ENCODE data around the gene COA8. TPM values are rescaled to one million over a fixed set of nuclear protein-coding genes. Genes with fewer than 3 reads are reported as not detected.

The COA8 gene
- total RNA-seq: 46.4 and 52.6 TPM in 2 replicates
- polyA plus RNA-seq: 9.6 and 19.1 TPM in 2 replicates
- 23.1 and 23.2 TPM in 2 replicates for polyA plus RNA-seq (2011; cell fraction: cytosol; rRNA removed)
- polyA plus RNA-seq (2011; cell fraction: nucleus; rRNA removed): 9.7 and 10.5 TPM in 2 replicates
- polyA plus RNA-seq (2012): 40.7 and 47.2 TPM in 2 replicates
- polyA minus RNA-seq: 6.7 and 10.8 TPM in 2 replicates
- polyA minus RNA-seq (2011; cell fraction: cytosol; rRNA and poly(A)+ RNA removed): 11.9 TPM
- polyA minus RNA-seq (2011; cell fraction: nucleus; rRNA and poly(A)+ RNA removed): 26.0 and 27.2 TPM in 2 replicates
- percentile 78 among the genes with signal in this experiment for Bru-seq, nascent RNA
- percentile 93 among the genes with signal in this experiment for BruChase-seq, experiment 1, labeled RNA remaining after a 6-hour chase
- BruChase-seq, experiment 2, labeled RNA remaining after a 2-hour chase: percentile 92 among the genes with signal in this experiment
- long read RNA-seq, transcript APOPT1-201 (5 exons, 2,523 nt): major isoform, 106 of 153 reads
- long read RNA-seq, transcript APOPT1-203 (4 exons, 782 nt): minor isoform, 9 of 153 reads
- long read RNA-seq, transcript APOPT1-202 (3 exons, 575 nt): minor isoform, 17 of 153 reads
- long read RNA-seq, partial matches to known transcripts: 1 of 153 reads
- long read RNA-seq, other reads (novel, unspliced or antisense): 16 of 153 reads

- no peaks in the 10 kb centered on the region for H3K9me3 ChIP-seq (replicated peaks; ENCODE audit: control insufficient read depth, insufficient read depth, low read length)
- peaks cover 89% of the 10 kb centered on the region for H3K79me2 ChIP-seq (ENCODE audit: control insufficient read depth, insufficient read depth, low read length)
- intact Hi-C loops (cut with micrococcal nuclease) (loop anchor here (1.0 to 5.0 kb wide), 3 partner anchors 14 to 153 kb away; partner anchors contain the start of genes TRMT61A, XRCC3 and ZFYVE21), dilution Hi-C loops (cut with MboI; ENCODE audit: extremely low pct_ligation_motif_present, low sequenced_read_pairs) (no loop called here)
- H3K4me3 ChIP-seq (replicated peaks in 1 of 3; ENCODE audit: insufficient read depth in 1 of 3, low read depth in 1 of 3, low read length in 3 of 3): peak within 1 kb of the TSS; percentile 61 to 97 (median 95)
- peak within 1 kb of the TSS; percentile 96 for H3K9ac ChIP-seq (replicated peaks; ENCODE audit: extremely low read depth, insufficient read depth, low read length)
- POLR2A ChIA-PET: interaction anchor here (1.2 kb wide), 1 partner anchor 33 kb away, joined by 3 read pairs; the partner anchor contains the start of gene TRMT61A
- peaks cover 23% of the 10 kb centered on the region for H3K4me1 ChIP-seq (ENCODE audit: control insufficient read depth, extremely low read depth, insufficient read depth, low read length)
- H3K27me3 ChIP-seq (ENCODE audit: control insufficient read depth in 2 of 2, insufficient read depth in 2 of 2, low read length in 2 of 2): no peaks in the 10 kb centered on the region
- FAIRE-seq (peak; percentile 72), DNase-seq (ENCODE audit: low read depth, low spot score) (peak; percentile 86)
- CTCF ChIA-PET: interaction anchor here (1.0 to 2.3 kb wide), 3 partner anchors 16 to 44 kb away, joined by 3 to 19 read pairs (median 3); no protein-coding TSS in a partner anchor
- no TSS peak for BruUV-seq (replicated peaks)
- H3K9me1 ChIP-seq (replicated peaks; ENCODE audit: control insufficient read depth, extremely low read depth, insufficient read depth, low read length): no peaks in the 10 kb centered on the region
- peak within 1 kb of the TSS; percentile 94 for H3K27ac ChIP-seq (ENCODE audit: insufficient read depth, low read depth, low read length)
- H3K36me3 ChIP-seq (ENCODE audit: control insufficient read depth in 2 of 2, extremely low read depth in 1 of 2, insufficient read depth in 2 of 2, low read length in 2 of 2): peaks cover 16 to 21% of the 10 kb centered on the region in 2 experiments
- no peaks in the 10 kb centered on the region for H4K20me1 ChIP-seq (replicated peaks; ENCODE audit: control insufficient read depth, extremely low read depth, insufficient read depth, low read length)
- H2AFZ ChIP-seq (ENCODE audit: low read depth, low read length): peak within 1 kb of the TSS; percentile 90
- peak; percentile 36 for TF ChIP-seq POLR2A (IDR thresholded peaks at IDR 0.05; ENCODE audit: low read depth, low read length)
- peak; percentile 25 for TF ChIP-seq POLR2AphosphoS5 (IDR thresholded peaks at IDR 0.05; ENCODE audit: insufficient read depth, low read depth, low read length)
- TF ChIP-seq MAX (IDR thresholded peaks at IDR 0.05; ENCODE audit: insufficient read depth, insufficient read length): peak; percentile 18
- TF ChIP-seq GATA2 (IDR thresholded peaks at IDR 0.05; ENCODE audit: insufficient read depth, insufficient read length, low read depth, low read length): no peak
- no peak for TF ChIP-seq CTCF (IDR thresholded peaks at IDR 0.05; ENCODE audit: extremely low read depth in 1 of 2, insufficient read depth in 1 of 2, low read depth in 1 of 2, low read length in 2 of 2)
- TF ChIP-seq EZH2 (IDR thresholded peaks at IDR 0.05; ENCODE audit: borderline replicate concordance, low read depth, low read length, severe bottlenecking): no peak
- no peak for TF ChIP-seq MYC (IDR thresholded peaks at IDR 0.05; ENCODE audit: low read depth, low read length)
- TF ChIP-seq JUN (IDR thresholded peaks at IDR 0.05; ENCODE audit: borderline replicate concordance, insufficient read depth, insufficient read length, low read depth): no peak
- TF ChIP-seq FOS (IDR thresholded peaks at IDR 0.05; ENCODE audit: borderline replicate concordance, insufficient read depth, low read length): no peak
- peak within 1 kb of the TSS; percentile 98 for H3K4me2 ChIP-seq (ENCODE audit: insufficient read depth, low read length)
These were observed at the start of gene COA8, which contains the start of gene BAG5 for GRCh38 chr14:103562429-103563225. TSS of gene COA8 (plus strand) at chr14:103562960. CDS start at chr14:103563002, 42 bp downstream. TSS of gene BAG5 (minus strand) at chr14:103562657. CDS start at chr14:103561164, 1,493 bp downstream.
